Esophagus squamous epithelium (tissue), 5 donors: Measurements from ENCODE around the gene PLCB2. TPM values are rescaled to one million over a fixed set of nuclear protein-coding genes. Genes with fewer than 3 reads are reported as not detected.

ENCODE experiments used
- DNase-seq: peaks from one replicate; lab custom pipeline; 2025; lab: John Stamatoyannopoulos, UW
- H3K27ac ChIP-seq, 4 donors: fragments of 200-600 bp; sonication (generic); one replicate each; pipeline ENCODE4 v1.5.1; 2016 to 2019; ENCODE audit warnings: mild to moderate bottlenecking in 1 of 4
- H3K27me3 ChIP-seq, 4 donors: fragments of 200-600 bp; sonication (generic); 1 replicate in 3 of 4; 2 replicates in 1 of 4; pipeline versions ENCODE4 v1.5.1 to v1.6.0; 2017 to 2021; ENCODE audit warnings: antibody characterized with exemption in 1 of 4
- H3K36me3 ChIP-seq, 3 donors: fragments of 200-600 bp; sonication (generic); one replicate each; pipeline ENCODE4 v1.5.1; 2016 to 2019
- H3K4me1 ChIP-seq, 3 donors: fragments of 200-600 bp; sonication (generic); one replicate each; pipeline ENCODE4 v1.5.1; 2017 to 2019
- H3K4me3 ChIP-seq, 4 donors: fragments of 200-600 bp; sonication (generic); 1 replicate in 3 of 4; 2 replicates in 1 of 4; pipeline ENCODE4 v1.5.1; 2016 to 2019; ENCODE audit warnings: mild to moderate bottlenecking in 2 of 4, moderate library complexity in 1 of 4
- H3K9me3 ChIP-seq, 3 donors: fragments of 200-600 bp; sonication (generic); one replicate each; pipeline ENCODE4 v1.5.1; 2016 to 2019
- POLR2A ChIP-seq, 4 donors: fragments of 450-650 bp; IDR thresholded peaks; one replicate each; pipeline ENCODE4 v1.6.1; 2017; ENCODE audit warnings: antibody characterized with exemption in 4 of 4, mild to moderate bottlenecking in 4 of 4, moderate library complexity in 3 of 4
- WGBS, 2 donors: methylation state at CpG; one replicate each; pipeline ENCODE4 v1.1.5; 2018; 5-methylcytosine and 5-hydroxymethylcytosine counted together
- intact Hi-C: fragments of 100-400 bp; cut with DNase I; formaldehyde crosslinking; loops from one replicate; pipeline ENCODE4 v1.15.0; 2022
- total RNA-seq, 4 donors: library from RNA; depleted of rRNA; stranded (reverse); fragments of >200 nt; gene quantifications; one replicate each; pipeline ENCODE4 v1.1.0, GENCODE V29; 2016
- TF ChIP-seq, protein P1 (sequence below), 6 experiments: fragments of 450-650 bp in 4 of 6; fragments of 200-600 bp in 2 of 6; sonication (generic) in 2 of 6; IDR thresholded peaks; one replicate each; pipeline ENCODE4 v1.5.1; 2016 to 2019; ENCODE audit warnings: antibody characterized with exemption in 6 of 6, mild to moderate bottlenecking in 4 of 6, moderate library complexity in 4 of 6
- donor health status: DM: yes; HTN: yes; CAD: no.

PLCB2 gene
- total RNA-seq, 4 donors from 2014 or later: 6.1 to 15.9 (median 10.4) TPM

DNA sequence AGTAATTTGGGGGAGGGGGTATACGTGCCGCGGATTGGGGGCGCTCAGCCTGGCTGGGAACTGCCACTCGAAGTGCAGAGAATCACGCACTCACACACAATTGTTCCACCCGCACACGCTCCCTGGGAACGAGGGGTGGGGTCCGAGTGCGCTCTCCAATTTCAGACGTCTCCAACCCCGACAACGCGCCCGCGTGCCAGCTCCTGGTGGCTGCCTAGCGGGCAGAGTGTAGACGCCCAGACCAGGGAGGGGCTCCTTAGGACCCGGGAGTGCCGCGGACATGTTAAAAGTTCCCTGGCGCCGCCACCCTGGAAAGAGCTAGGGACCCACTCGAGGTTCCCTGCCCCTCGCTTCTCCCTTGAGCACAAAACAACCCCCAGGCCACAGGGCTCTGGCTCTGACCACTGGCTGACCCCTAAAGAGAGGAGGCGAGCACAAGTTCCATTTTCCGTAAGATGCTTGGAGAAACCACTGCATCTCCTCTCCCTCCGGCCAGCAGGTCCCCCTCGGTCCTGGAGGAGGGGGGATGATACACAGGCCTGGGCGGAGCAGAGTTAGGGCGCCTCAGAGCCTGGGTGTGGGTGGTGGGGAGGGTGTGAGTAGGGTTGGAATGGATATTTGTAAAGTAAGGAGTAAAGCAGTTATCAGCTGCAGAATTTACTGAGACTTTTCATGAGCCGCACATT, 24.0 kb downstream of the PLCB2 start:
- no peak for TF ChIP-seq POLR2A (IDR thresholded peaks at IDR 0.05)
- TF ChIP-seq, protein P1, sequence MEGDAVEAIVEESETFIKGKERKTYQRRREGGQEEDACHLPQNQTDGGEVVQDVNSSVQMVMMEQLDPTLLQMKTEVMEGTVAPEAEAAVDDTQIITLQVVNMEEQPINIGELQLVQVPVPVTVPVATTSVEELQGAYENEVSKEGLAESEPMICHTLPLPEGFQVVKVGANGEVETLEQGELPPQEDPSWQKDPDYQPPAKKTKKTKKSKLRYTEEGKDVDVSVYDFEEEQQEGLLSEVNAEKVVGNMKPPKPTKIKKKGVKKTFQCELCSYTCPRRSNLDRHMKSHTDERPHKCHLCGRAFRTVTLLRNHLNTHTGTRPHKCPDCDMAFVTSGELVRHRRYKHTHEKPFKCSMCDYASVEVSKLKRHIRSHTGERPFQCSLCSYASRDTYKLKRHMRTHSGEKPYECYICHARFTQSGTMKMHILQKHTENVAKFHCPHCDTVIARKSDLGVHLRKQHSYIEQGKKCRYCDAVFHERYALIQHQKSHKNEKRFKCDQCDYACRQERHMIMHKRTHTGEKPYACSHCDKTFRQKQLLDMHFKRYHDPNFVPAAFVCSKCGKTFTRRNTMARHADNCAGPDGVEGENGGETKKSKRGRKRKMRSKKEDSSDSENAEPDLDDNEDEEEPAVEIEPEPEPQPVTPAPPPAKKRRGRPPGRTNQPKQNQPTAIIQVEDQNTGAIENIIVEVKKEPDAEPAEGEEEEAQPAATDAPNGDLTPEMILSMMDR (IDR thresholded peaks at IDR 0.05): no peak
- Histone ChIP-seq H3K9me3 (no peaks in the 10 kb centered on the region), H3K27ac (no peak overlapping the region), H3K4me1 (peaks cover 23 to 51% (median 27%) of the 10 kb centered on the region in 3 donors), H3K36me3 (no peaks in the 10 kb centered on the region), H3K4me3 (peak overlapping the region in 1 of 4 donors; percentile 61), H3K27me3 (peaks cover 23 to 96% (median 33%) of the 10 kb centered on the region in 4 donors)
- no peak for DNase-seq
- 26 to 42% methylated on average over 14 to 21 of the region's 33 CpGs for WGBS, 2 donors
- intact Hi-C loops: loop anchor here (5.0 kb wide), 2 partner anchors 84 to 139 kb away; no protein-coding TSS in a partner anchor

DNA sequence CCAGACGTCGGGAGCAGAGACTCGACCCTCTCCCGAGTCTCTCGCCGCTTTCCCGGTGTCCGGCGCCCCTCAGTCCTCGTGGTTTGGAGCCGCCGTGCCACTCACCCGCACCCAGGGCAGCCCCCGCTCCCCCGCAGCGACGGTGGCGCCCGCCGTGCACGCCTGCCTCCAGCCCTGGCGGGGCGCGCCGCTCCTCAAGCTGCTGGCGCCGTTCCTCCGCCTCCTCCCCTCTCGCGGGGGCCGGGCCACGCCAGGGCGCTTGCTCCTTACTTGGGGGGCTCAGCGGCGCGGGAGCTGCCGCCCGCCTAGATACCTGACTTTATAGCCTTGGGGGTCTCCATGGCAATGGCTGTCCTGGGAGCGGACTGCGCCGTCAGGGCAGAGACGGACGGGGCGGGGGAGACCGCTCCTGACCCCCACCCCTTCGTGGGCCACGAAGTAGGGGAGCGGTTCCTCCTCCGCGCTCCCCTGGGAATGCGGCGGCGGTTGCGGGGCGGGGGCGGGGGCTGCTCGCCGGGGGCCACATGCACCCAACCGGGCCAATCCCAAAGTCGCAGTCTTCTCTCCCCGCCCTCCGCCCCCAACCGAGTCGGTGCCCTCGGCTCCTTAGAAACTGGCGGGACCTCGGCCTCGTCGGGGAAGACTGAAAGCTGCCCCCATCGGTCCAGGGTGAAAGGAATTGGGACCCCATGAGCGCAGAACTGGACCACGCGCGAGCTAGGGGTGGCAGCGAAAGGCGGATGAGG, 24.7 kb downstream of the PLCB2 start, which contains the start of gene ANKRD63:
Gene ANKRD63, minus strand, starts transcription at position 196 of the 746 bp plus-strand sequence. CDS start 478 bp downstream, outside the sequence.
- WGBS, 2 donors: 24 to 58% methylated on average over 2 to 3 of the region's 76 CpGs
- TF ChIP-seq, protein P1 (IDR thresholded peaks at IDR 0.05): no peak
- no peak for TF ChIP-seq POLR2A (IDR thresholded peaks at IDR 0.05)
- H3K27ac ChIP-seq: no peak within 1 kb of the TSS
- DNase-seq: no peak
- H3K4me3 ChIP-seq: peak within 1 kb of the TSS; percentile 25 to 61 (median 48)
- intact Hi-C loops: loop anchor here (5.0 kb wide), 2 partner anchors 84 to 139 kb away; no protein-coding TSS in a partner anchor
- H3K9me3 ChIP-seq: no peaks in the 10 kb centered on the region
- peaks cover 23 to 96% (median 33%) of the 10 kb centered on the region in 4 donors for H3K27me3 ChIP-seq
- peaks cover 0 to 1% (median 0%) of the 10 kb centered on the region in 3 donors for H3K36me3 ChIP-seq
- peaks cover 23 to 51% (median 27%) of the 10 kb centered on the region in 3 donors for H3K4me1 ChIP-seq

DNA sequence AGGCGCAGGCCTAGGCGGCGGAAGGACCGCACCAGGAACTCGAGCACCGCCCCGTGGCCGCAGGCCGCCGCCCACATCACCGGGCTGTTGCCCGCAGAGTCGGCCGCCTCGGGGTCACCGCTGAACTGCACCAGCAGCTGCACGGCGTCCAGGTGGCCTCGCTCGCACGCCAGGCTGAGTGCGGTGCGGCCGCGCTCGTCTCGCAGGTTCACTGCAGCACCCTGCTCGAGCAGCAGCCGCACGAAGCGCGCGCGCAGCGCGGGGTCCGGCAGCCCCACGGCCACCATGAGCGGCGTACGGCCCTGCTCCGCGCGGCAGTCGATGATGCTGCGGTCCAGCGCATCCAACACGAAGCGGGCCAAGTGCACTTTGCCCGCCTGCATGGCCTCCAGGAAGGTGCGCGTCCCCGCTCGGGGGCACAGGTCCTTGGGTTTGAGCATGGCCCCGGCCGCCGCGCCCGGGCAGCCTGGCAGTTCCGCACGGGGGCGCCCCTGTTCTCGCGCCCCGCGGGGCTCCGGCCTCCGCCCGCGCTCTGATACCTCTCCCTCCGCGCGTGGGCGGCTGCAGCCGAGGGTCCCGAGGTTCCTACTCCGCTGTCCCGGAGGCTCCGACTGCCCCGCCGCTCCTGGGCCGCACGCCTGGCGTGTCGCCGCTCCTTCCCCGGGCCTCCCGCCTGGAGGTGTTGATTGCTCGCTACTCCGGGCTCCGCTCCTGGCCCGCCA, 25.4 kb downstream of the PLCB2 start:
- H3K27me3 ChIP-seq: peaks cover 23 to 98% (median 33%) of the 10 kb centered on the region in 4 donors
- no peak for DNase-seq
- intact Hi-C loops: loop anchor here (5.0 kb wide), 2 partner anchors 85 to 140 kb away; no protein-coding TSS in a partner anchor
- no peak overlapping the region for H3K27ac ChIP-seq
- WGBS, 2 donors: no CpG with 5 or more reads among the region's 92 CpGs
- no peak for TF ChIP-seq POLR2A (IDR thresholded peaks at IDR 0.05)
- TF ChIP-seq, protein P1 (IDR thresholded peaks at IDR 0.05): peak in 5 of 6 experiments; percentile 5 to 36 (median 27)
- peaks cover 0 to 9% (median 0%) of the 10 kb centered on the region in 3 donors for H3K36me3 ChIP-seq
- peaks cover 23 to 58% (median 27%) of the 10 kb centered on the region in 3 donors for H3K4me1 ChIP-seq
- peak overlapping the region; percentile 25 to 61 (median 48) for H3K4me3 ChIP-seq
- no peaks in the 10 kb centered on the region for H3K9me3 ChIP-seq

DNA sequence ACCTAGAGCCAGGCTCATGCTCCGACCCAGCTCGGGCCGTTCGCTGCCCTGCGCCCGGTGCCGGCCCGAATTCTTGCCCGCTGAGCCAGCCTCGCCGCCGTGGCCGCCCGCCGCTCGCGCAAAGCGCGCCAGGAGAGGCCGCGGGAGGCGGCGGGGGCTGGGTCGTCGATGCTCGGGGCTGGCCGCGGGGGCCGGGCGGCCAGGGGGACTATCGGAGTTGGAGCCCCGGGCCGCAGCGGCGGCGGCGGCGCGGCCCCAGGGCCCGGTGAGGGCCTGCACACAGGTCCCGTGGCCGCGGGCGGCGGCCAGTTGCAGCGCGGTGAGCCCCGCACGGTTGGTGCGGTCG, 26.0 kb downstream of the PLCB2 start:
- no peak for TF ChIP-seq POLR2A (IDR thresholded peaks at IDR 0.05)
- TF ChIP-seq, protein P1 (IDR thresholded peaks at IDR 0.05): no peak
- Histone ChIP-seq H3K4me1 (peaks cover 23 to 58% (median 27%) of the 10 kb centered on the region in 3 donors), H3K36me3 (peaks cover 0 to 14% (median 0%) of the 10 kb centered on the region in 3 donors), H3K9me3 (no peaks in the 10 kb centered on the region), H3K27ac (no peak overlapping the region), H3K27me3 (peaks cover 23 to 93% (median 33%) of the 10 kb centered on the region in 4 donors), H3K4me3 (peak overlapping the region; percentile 25 to 61 (median 48))
- DNase-seq: no peak
- intact Hi-C loops: loop anchor here (5.0 kb wide), 2 partner anchors 86 to 141 kb away; no protein-coding TSS in a partner anchor
- no CpG with 5 or more reads among the region's 51 CpGs for WGBS, 2 donors
